ENCODE data around the gene EWSR1. TPM values are rescaled to one million over a fixed set of nuclear protein-coding genes. Genes with fewer than 3 reads are reported as not detected.
A peak's percentile ranks its signal among the peaks of the same experiment; 100 is the strongest.

EWSR1 gene
- total RNA-seq, 1 donor from 2014 or later: 220 TPM

DNA sequence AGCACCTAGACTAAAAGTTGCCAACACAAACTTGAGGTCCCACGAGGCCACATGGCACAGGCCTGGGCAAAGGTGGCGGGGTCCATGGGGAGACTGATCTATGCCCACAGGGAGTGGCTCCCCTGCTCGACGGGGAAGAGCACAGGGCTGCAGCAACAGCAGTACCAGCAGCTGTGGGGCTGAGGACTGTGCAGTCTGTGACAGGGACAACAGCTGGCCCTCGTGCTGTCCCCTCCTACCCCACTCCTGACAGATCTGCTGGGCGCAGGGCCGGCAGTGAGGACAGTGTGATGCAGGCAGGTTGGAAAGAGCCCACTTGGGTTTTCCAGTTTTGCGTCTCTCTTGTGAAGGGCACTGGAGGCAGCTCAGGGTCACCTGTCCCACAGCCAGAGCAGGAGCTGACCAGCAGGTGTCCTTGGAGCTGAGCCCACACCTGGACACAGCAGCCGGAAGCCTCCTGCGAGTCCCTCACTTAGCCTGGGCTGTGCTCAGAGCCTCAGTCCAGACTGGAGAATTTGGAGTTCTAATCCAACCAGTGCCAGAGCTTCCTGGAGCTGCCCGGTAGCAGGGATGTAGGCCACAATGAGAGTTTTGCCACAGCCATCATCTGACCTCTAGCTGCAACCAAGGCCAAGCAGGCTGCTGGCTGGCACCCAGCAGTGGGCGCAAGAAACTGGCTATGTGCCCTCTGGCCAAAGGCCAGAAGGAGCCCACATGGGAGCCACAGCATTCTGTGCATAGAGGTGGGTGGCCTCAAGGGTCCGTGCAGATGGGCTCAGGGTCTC, 34.8 kb downstream of the EWSR1 start:
- DNase-seq (ENCODE audit: low read depth, low spot score): no peak

DNA sequence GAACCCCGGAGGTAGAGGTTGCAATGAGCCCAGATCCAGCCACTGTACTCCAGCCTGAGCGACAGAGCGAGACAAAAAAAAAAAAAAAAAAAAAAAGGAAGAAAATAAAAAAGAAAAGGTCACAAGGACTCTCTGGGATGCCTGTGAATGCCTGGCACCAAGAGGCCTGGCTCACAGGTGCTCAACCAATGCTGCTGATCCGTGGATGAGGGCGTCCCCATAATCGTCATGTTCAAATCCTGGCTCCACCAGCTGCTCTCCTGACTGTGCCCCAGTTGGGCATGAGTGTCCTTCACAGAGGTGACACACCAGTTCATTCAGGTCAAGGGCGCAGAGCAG, 37.7 kb downstream of the EWSR1 start:
- DNase-seq (ENCODE audit: low read depth, low spot score): no peak

DNA sequence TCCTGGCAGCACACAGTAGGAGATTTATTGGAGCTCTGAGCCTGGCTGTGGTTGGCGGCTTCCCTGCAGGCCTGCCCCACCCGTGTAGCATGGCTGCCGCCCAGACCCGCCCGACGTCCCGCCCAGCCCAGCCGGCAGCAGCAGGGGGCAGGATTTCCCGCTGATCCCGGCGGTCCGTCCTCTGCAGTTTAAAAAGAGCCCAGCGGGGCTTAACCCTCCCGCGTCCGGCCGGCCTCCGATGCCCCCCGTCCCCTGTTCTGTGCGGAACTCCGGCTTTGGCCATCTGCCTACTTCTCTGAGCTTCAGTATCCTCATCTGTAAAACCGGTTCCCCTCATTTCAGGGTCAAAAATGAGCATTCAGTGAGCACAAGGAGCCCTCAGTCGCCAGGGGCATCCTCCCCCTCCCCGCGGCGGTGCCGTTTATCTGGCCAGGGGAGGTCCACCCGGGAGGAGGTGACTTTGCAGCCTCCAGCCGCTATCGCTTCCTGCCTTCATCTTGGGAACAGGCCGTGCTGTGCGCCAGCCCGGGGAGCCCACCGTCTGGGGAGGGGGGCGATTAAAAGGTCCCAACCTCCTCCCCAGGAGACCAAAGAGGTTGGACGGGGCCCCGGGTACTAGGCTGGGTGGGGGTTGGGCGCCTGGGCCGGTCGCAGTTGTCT, 38.2 kb downstream of the EWSR1 start, which contains the start of gene GAS2L1:
GAS2L1 (plus strand) TSS at position 476 of the 660 bp plus-strand sequence. CDS start 1,456 bp downstream, outside the sequence.
- no peak for DNase-seq (ENCODE audit: low read depth, low spot score)

DNA sequence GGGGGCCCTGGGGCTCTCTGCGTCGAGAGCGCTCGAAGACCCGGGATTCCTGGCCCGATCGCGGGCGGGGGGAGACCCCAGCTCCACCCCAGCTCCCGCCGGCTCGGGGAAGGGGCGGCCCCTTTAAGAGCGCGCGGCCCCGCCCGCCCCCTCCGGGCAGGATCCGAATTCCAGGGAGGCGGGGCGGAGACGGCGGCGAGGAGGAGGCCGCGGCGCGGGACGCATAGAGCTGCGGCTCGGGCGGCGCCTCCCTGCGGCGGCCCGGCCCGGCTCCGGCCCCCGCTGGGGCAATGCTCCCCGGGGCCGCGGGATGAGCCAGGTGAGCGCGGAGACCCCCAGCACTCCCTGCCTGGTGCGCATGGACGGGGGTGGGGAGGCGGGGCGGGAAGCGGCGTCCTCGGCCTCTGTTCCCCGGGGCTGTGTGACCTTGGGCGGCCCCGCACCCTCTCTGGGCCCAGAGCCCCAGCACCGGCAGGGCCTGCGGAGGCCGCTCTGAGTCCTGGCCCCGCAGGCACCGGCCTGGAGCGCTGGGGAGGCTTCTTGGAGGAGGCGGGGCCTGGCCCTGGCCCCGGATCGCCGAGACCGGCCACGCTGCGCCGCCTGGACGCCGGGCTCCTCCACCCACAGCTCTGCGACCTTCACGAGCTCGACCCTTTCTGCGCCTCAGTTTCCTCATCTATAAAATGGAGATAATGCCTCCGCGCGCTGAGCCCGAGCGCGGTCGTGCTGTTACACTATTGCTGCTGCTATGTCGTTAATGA, 38.9 kb downstream of the EWSR1 start:
- no peak for DNase-seq (ENCODE audit: low read depth, low spot score)

DNA sequence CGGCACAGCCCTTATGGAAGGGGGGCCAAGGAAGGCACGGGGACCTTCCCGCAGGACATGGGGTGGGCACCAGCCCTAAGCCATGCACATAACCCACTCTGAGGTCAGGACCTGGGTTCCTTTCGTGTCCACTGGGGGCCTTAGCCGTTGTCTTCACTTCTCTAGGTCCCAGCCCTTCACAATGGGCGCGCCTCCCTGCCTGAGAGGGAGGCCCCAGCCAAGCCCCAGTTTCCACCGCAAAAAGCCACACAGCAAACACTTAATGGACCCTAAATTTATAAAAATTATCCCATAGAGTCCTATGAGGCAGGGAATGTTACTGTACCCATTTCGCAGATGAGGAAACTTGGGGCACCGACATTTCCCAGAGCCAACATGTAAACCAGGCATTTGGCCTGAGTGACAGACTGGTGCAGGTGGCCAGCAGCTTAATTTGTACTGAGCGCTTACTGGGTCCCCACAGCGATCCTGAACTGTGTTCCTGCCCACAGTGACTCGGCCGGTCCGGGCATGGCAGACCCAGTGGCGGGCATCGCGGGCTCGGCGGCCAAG, 39.6 kb downstream of the EWSR1 start:
- no peak for DNase-seq (ENCODE audit: low read depth, low spot score)

DNA sequence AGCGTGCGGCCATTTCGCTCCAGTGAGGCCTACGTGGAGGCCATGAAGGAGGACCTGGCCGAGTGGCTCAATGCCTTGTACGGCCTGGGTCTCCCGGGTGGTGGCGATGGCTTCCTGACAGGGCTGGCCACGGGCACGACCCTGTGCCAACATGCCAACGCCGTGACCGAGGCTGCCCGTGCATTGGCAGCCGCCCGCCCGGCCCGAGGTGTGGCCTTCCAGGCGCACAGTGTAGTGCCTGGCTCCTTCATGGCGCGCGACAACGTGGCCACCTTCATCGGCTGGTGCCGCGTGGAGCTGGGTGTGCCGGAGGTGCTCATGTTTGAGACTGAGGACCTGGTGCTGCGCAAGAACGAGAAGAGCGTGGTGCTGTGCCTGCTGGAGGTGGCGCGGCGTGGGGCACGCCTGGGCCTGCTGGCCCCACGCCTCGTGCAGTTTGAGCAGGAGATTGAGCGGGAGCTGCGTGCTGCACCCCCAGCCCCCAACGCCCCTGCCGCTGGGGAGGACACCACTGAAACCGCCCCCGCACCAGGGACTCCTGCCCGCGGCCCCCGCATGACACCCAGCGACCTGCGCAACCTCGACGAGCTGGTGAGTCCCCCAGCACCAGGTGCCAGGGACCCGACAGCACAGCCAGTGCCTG, 40.2 kb downstream of the EWSR1 start:
- no peak for DNase-seq (ENCODE audit: low read depth, low spot score)

DNA sequence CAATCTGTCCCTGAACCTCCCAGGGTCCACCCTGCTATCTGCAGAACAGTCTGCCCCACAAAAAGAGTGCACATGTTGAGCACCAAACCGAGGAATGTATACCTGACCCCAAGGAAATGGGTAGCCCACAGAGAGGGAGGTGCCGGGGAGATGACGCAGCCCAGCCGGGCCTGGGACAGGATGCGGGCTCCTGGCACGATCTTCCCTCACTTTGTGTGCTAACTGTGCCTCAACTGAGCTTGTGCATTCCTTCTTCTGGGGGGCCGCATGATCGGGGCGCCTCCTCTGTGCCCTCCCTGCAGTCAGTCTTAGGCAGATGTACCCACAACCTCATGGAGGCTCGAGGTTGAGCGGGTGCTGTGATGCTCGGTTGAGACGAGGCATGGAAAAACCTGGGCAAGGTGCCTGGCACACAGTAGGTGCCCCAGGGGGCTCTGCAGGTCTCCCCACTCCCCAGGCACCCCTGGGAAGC, 40.8 kb downstream of the EWSR1 start:
- DNase-seq (ENCODE audit: low read depth, low spot score): no peak

DNA sequence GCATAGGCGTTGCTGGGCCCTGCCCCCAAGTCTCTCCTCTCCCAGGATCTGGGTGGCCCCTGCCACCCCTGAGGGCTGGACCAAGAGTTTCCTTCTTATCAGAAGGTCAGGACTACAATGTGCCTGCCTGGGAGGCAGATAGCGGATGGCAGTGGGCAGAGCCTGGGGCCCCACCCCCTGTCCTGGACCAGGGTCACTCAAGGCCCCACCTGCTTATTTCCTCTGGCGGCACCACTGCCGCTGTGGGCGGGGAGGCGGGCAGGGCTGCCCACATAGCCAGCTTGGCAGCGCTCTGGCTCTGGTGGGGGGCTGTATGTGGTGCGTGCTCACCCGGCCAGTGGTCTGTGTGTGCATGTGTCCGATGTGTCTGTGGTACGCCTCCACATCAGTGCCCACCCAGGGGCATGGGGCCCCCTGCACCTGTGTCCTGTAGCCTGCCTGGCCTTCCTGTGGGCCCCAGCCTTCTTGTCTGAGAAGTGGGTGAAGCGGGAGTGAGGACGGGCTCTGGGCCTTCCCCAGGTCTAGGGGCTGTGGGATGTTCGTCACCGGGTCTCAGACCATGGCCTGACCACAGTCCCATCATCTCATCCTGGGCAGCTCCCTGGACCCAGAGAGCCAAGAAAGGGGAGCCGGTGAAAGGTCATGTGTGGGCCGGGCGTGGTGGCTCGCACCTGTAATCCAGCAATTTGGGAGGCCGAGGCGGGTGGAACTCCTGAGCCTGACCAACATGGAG, 41.4 kb downstream of the EWSR1 start:
- no peak for DNase-seq (ENCODE audit: low read depth, low spot score)

DNA sequence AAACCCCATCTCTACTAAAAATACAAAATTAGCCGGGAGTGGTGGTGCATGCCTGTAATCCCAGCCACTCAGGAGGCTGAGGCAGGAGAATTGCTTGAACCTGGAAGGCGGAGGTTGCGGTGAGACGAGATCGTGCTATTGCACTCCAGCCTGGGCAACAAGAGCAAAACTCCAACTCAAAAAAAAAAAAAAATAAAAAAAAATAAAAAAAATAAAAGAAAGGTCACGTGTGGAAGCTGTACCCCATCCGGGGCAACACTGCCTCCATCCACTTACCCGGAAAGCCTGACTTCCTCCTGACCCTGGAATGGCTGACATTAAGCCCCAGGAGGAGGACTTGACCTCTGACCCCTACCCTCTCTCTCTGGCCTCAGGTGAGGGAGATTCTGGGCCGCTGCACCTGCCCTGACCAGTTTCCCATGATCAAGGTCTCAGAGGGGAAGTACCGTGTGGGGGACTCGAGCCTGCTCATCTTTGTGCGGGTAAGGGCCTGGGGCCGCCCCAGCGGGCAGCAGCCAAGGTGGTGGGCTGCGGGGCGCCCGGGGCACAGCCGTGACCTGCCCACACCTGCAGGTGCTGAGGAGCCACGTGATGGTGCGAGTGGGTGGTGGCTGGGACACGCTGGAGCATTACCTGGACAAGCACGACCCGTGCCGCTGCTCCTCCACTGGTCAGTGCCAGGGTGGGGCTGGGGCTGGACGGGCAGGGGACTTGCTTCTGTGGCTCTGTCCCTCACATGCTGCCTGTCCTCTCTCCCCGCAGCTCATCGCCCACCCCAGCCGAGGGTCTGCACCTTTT, 42.2 kb downstream of the EWSR1 start:
- no peak for DNase-seq (ENCODE audit: low read depth, low spot score)

DNA sequence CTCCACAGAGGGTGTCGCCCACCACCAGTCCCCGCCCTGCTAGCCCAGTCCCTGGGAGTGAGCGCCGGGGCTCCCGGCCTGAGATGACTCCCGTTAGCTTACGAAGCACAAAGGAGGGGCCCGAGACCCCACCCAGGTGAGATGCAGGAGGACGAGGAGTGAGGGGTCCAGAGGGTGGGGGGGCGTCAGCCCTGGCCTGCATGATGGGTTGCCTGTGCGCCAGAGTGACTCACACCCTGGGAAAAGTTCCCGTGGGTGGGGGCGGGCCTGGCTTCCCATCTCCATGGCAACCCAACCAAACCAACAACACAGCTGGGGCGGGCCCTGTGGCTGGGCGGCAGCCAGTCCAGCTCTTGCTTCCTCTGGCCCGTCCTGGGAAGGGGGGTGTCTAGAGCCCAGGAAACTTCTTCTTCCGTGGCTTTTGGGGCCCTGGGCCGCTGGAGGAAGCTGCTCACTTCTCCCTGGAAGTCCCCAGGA, 42.8 kb downstream of the EWSR1 start:
- peak; percentile 93 for DNase-seq (ENCODE audit: low read depth, low spot score)

DNA sequence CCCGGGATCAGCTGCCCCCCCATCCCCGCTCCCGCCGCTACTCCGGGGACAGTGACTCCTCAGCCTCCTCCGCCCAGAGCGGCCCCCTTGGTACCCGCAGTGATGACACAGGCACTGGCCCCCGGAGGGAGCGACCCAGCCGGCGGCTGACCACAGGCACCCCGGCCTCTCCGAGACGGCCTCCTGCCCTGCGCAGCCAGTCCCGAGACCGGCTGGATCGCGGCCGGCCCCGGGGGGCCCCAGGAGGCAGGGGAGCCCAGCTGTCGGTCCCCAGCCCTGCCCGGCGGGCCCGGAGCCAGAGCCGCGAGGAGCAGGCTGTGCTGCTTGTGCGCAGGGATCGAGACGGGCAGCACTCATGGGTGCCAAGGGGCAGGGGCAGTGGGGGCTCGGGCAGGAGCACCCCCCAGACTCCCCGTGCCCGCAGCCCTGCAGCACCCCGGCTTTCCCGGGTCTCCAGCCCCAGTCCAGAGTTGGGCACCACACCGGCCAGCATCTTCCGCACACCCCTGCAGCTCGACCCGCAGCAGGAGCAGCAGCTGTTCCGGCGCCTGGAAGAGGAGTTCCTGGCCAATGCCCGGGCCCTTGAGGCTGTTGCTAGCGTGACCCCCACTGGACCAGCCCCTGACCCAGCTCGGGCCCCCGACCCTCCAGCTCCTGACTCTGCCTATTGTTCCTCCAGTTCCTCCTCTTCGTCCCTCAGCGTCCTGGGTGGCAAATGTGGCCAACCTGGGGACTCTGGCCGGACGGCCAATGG, 43.6 kb downstream of the EWSR1 start:
- no peak for DNase-seq (ENCODE audit: low read depth, low spot score)

DNA sequence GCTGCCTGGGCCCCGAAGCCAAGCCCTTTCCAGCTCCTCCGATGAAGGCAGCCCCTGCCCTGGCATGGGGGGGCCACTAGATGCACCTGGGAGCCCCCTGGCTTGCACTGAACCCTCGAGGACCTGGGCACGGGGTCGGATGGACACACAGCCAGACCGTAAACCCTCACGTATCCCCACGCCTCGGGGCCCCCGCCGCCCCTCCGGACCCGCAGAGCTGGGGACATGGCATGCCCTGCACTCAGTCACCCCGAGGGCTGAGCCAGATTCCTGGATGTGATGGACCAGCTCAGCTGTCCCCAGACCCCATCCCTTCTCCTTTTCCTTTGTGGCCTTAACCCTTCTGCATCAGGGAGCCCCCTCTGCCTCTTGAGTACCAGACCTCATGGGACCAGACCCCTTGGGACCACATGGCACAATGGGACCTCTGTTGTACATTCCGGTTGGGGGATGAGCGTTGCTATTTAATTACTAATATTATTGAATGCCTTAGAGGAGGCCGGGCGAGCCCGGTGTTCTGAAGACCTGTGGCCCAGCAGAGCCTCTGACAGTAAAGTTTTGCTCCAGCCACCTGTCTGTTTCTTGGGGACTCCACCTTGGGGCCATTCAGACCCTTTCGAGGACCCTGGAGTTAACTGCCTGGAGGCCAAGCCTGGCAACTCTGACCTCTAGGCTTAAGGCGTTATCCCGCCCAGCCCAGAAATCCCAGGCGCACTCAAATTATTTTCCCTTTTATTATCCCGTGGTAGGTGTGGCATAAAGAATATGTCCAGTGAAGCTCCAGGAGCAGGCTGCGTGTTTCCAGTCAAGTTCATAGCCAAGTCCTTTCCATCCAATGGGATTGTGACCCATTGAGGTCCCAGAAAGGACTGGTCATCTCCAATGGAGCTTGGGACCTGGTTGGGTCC, 44.4 kb downstream of the EWSR1 start:
- no peak for DNase-seq (ENCODE audit: low read depth, low spot score)

DNA sequence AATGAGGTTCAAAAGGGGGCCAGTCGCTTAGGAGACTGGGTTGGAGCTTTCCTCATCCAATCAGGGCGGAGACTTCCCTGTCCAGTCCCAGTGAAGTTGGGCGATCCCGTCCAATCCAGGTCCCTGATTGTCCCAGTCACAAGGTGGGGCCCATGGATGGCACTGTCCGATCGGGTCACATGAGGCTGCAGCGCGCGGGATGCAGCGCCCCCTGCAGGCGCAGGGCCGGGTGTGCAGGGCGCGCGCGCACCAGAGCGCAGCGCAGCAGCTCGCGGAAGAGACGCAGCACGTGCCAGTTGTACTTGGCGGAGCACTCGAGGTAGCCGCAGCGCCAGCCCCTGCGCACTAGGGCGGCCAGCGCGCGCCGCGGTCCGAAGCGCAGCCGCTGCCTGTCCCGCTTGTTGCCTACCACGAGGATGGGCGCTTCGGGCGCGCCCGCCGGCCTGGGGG, 45.1 kb downstream of the EWSR1 start:
- no peak for DNase-seq (ENCODE audit: low read depth, low spot score)

DNA sequence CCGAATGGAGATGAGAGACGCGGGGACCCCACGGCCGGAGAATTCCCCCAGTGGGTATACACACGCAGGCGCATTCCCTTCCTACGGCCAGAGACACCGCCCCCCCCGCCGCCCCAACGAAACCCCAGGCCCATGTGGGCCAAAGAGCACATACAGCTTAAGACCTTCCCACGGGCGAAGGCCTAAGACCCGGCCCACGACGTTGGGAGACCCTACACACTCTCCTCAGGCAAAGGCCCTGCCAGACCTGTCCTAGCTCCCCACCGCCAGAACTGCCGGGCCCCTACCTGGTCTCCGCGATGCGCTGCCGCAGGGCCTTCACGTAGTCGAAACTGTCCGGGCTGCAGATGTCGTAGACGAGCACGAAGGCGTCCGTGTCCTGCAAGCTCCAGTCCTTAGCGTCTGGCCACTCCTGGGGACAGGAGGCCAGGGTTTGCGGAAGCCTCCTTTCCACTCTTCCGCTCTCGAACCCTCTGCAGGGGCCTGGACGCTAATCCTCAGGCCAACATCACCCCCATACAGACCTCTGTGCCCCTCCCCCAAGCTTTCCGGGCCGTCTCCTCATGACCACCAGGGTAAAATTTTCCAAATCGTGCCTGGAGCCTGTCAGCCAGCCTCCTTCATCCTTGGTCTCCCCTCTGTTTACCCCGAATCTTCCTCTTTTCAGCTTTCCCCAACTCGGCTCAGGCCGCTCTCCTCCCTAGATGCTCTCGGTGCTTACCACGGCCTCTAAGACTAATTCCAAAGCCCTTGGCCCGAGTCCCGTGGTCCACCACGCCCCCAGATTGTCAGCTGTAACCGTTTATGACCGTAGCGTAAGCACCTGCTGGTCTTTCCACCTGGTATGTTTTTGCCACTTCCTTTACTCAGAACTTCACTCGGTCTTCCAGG, 45.8 kb downstream of the EWSR1 start:
- DNase-seq (ENCODE audit: low read depth, low spot score): no peak

DNA sequence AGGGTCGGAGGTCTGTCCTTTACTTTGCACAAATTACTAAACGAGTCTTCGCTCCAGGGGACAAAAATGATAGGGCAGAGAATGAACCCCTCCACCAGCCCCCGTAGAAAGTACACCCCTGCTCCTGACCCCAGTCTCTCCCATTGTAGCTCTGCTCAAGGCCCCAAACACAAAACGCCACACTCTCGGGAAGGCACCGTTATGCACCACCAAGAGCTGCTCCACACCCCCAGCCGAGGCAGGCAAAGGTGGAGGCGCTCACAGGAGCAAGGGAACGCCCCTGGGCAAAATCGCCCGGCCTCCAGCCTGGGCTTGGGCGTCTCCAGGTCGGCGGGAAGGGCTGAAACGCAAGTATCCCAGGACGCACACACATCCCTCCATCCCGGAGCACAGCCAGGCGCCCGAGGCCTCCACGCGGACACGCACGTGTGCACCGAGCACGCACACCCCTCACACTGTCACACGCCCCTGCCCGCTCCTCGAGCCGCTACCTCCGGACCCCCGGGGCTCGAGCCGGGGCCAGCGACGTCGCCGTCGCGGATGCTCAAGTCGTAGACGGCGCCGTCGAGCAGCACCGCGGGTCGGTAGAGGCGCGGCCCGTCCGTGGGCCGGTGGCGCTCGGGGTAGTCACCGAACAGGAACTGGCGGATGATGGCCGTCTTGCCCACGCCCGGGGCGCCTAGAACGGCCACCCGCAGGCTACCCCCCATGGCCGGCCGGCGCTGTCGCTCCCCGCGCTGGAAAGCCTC, 46.6 kb downstream of the EWSR1 start:
- no peak for DNase-seq (ENCODE audit: low read depth, low spot score)
